Measurements from ENCODE around the gene PARD3B.

The PARD3B gene

DNA sequence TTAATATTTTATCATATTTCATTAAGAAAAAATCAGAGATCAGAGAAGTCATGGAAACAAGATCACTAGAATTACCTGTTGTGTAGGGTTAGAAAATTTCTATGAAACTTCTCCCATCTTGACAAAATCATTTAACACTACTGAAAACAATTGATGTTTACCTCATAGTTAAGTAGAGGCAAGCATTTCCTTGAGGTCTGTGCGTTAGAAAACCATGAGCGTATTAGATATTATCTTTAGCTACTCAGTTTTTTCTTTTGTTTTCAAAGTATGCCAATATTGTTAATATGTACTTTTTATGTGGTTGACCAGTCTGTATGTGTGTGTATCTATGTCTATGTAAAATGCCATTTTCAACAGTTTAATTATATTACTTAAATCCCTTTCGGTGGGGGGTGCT, 335.7 kb downstream of the PARD3B start:
- no peak for DNase-seq (ENCODE audit: low spot score)
- TF ChIP-seq, protein P1, sequence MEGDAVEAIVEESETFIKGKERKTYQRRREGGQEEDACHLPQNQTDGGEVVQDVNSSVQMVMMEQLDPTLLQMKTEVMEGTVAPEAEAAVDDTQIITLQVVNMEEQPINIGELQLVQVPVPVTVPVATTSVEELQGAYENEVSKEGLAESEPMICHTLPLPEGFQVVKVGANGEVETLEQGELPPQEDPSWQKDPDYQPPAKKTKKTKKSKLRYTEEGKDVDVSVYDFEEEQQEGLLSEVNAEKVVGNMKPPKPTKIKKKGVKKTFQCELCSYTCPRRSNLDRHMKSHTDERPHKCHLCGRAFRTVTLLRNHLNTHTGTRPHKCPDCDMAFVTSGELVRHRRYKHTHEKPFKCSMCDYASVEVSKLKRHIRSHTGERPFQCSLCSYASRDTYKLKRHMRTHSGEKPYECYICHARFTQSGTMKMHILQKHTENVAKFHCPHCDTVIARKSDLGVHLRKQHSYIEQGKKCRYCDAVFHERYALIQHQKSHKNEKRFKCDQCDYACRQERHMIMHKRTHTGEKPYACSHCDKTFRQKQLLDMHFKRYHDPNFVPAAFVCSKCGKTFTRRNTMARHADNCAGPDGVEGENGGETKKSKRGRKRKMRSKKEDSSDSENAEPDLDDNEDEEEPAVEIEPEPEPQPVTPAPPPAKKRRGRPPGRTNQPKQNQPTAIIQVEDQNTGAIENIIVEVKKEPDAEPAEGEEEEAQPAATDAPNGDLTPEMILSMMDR (IDR thresholded peaks at IDR 0.05; ENCODE audit: extremely low read depth, missing control alignments): no peak

- TF ChIP-seq, protein P1 (IDR thresholded peaks at IDR 0.05; ENCODE audit: extremely low read depth, missing control alignments): no peak
- DNase-seq (ENCODE audit: low spot score): no peak
Measured at GRCh38 chr2:204881655-204882054, 336.4 kb downstream of the PARD3B start.

- no peak for DNase-seq (ENCODE audit: low spot score)
- TF ChIP-seq, protein P1 (IDR thresholded peaks at IDR 0.05; ENCODE audit: extremely low read depth, missing control alignments): no peak
Measured at GRCh38 chr2:204885747-204886146, 340.5 kb downstream of the PARD3B start.

- TF ChIP-seq, protein P1 (IDR thresholded peaks at IDR 0.05; ENCODE audit: extremely low read depth, missing control alignments): no peak
- no peak for DNase-seq (ENCODE audit: low spot score)
Measured at GRCh38 chr2:204886713-204887112, 341.4 kb downstream of the PARD3B start.

GRCh38 chr2:204888222-204888621, 342.9 kb downstream of the PARD3B start:
- DNase-seq (ENCODE audit: low spot score): no peak
- TF ChIP-seq, protein P1 (IDR thresholded peaks at IDR 0.05; ENCODE audit: extremely low read depth, missing control alignments): no peak

- TF ChIP-seq, protein P1 (IDR thresholded peaks at IDR 0.05; ENCODE audit: extremely low read depth, missing control alignments): no peak
- no peak for DNase-seq (ENCODE audit: low spot score)
Measured at GRCh38 chr2:204890680-204891079, 345.4 kb downstream of the PARD3B start.

- no peak for DNase-seq (ENCODE audit: low spot score)
- TF ChIP-seq, protein P1 (IDR thresholded peaks at IDR 0.05; ENCODE audit: extremely low read depth, missing control alignments): no peak
Measured at GRCh38 chr2:204891739-204892138, 346.5 kb downstream of the PARD3B start.
